HCT116 (cell line): Measurements from ENCODE around the gene SOD1. TPM values are rescaled to one million over a fixed set of nuclear protein-coding genes. Genes with fewer than 3 reads are reported as not detected.
"Not testable (repeated sequence)": the region's sequence is repeated elsewhere in the genome, so short reads cannot be mapped to it uniquely, and the experiment has no call there.

Source experiments
- ATAC-seq: fragments of 200-7000 bp; cut with Tn5 transposase; 2 replicates; pipeline ENCODE4 v1.9.1; 2020; ENCODE audit warnings: mild to moderate bottlenecking, moderate library complexity
- BruUV-seq: library from RNA; stranded (reverse); fragments of 400-500 nt; replicated peaks from 2 replicates; lab custom pipeline; 2021; lab: Mats Ljungman, UMichigan
- CTCF ChIA-PET: fragments of 300-600 bp; sonication (Branson Sonifier 250); formaldehyde crosslinking; loops from one replicate; lab custom pipeline; 2021; ENCODE audit warnings: antibody characterized with exemption; lab: Charles Lee
- POLR2A ChIA-PET: fragments of 300-600, 350-600 bp; sonication (Branson Sonifier 250); formaldehyde crosslinking; loops from one replicate; lab custom pipeline; 2021; ENCODE audit warnings: antibody characterized with exemption; lab: Charles Lee
- RAD21 ChIA-PET, 2 experiments: fragments of 300-600 bp; sonication (Branson Sonifier 250); formaldehyde crosslinking; loops; one replicate each; lab custom pipeline; 2023; ENCODE audit warnings: low total read pairs in 2 of 2; ENCODE audit not compliant: uncharacterized antibody in 2 of 2, unreplicated experiment in 2 of 2, low non-redundant PET in 1 of 2; lab: Charles Lee
- DNase-seq: peaks from one replicate; pipeline ENCODE4 v3.0.0-alpha.2; 2010; ENCODE audit warnings: low read depth, low spot score
- H2AFZ ChIP-seq: fragments of 200-600 bp; shearing (Covaris generic), sonication (generic); 2 replicates; pipeline ENCODE4 v1.6.1; 2017; ENCODE audit warnings: low read depth, mixed run types, mixed read lengths, antibody characterized with exemption, low read length; ENCODE audit not compliant: poor library complexity, severe bottlenecking
- H3K27ac ChIP-seq: 2 replicates; pipeline ENCODE4 v1.5.1; 2012; ENCODE audit warnings: low read depth, low read length
- H3K27me3 ChIP-seq: fragments of 200-600 bp; sonication (generic); 2 replicates; pipeline ENCODE4 v1.6.1; 2016; ENCODE audit warnings: mixed run types, low read length, mixed read lengths; ENCODE audit not compliant: insufficient read depth
- H3K36me3 ChIP-seq, 2 experiments: fragments of 200-500 bp in 1 of 2; fragments of 200-600 bp in 1 of 2; sonication (Bioruptor generic) in 1 of 2; sonication (generic) in 1 of 2; 2 replicates each; pipeline versions ENCODE4 v1.5.1 to v1.6.1; 2014 to 2016; ENCODE audit warnings: low read length in 2 of 2, inconsistent platforms in 1 of 2, mixed read lengths in 1 of 2, mixed run types in 1 of 2; ENCODE audit not compliant: insufficient read depth in 2 of 2, control insufficient read depth in 1 of 2
- H3K4me1 ChIP-seq, 2 experiments: fragments of 200-600 bp in 1 of 2; sonication (generic) in 1 of 2; 2 replicates each; pipeline versions ENCODE4 v1.5.1 to v1.6.1; 2012 to 2017; ENCODE audit warnings: low read length in 2 of 2, inconsistent platforms in 1 of 2, mild to moderate bottlenecking in 1 of 2, mixed read lengths in 1 of 2, mixed run types in 1 of 2, moderate library complexity in 1 of 2; ENCODE audit not compliant: insufficient read depth in 2 of 2, control insufficient read depth in 1 of 2
- H3K4me2 ChIP-seq: fragments of 200-600 bp; sonication (generic); 2 replicates; pipeline ENCODE4 v1.6.1; 2017; ENCODE audit warnings: mixed run types, low read length, mixed read lengths
- H3K4me3 ChIP-seq, 2 experiments: fragments of 200-600 bp in 1 of 2; sonication (generic) in 1 of 2; replicated peaks in 1 of 2; 2 replicates each; pipeline ENCODE4 v1.5.1; 2011 to 2016; ENCODE audit warnings: low read length in 2 of 2, control low read depth in 1 of 2, low read depth in 1 of 2, mild to moderate bottlenecking in 1 of 2, mixed read lengths in 1 of 2, mixed run types in 1 of 2
- H3K79me2 ChIP-seq: fragments of 200-600 bp; sonication (generic); 2 replicates; pipeline ENCODE4 v1.6.1; 2017; ENCODE audit warnings: mild to moderate bottlenecking, mixed run types, low read length, moderate library complexity, mixed read lengths; ENCODE audit not compliant: insufficient read depth
- H3K9ac ChIP-seq: fragments of 200-600 bp; sonication (generic); 2 replicates; pipeline ENCODE4 v1.6.1; 2016; ENCODE audit warnings: low read length, mixed read lengths
- H3K9me2 ChIP-seq: fragments of 200-600 bp; sonication (generic), shearing (Covaris generic); 2 replicates; pipeline ENCODE4 v1.6.1; 2017; ENCODE audit warnings: mixed run types, mild to moderate bottlenecking, moderate library complexity; ENCODE audit not compliant: insufficient read depth
- H3K9me3 ChIP-seq, 2 experiments: fragments of 200-500 bp in 1 of 2; fragments of 200-600 bp in 1 of 2; sonication (Bioruptor generic) in 1 of 2; sonication (generic) in 1 of 2; 2 replicates each; pipeline ENCODE4 v1.6.1; 2014 to 2017; ENCODE audit warnings: low read length in 2 of 2, mixed read lengths in 2 of 2, inconsistent platforms in 1 of 2, low read depth in 1 of 2, mild to moderate bottlenecking in 1 of 2, mixed run types in 1 of 2, moderate library complexity in 1 of 2; ENCODE audit not compliant: control insufficient read depth in 1 of 2, insufficient read depth in 1 of 2
- H4K20me1 ChIP-seq: fragments of 200-600 bp; sonication (generic), shearing (Covaris generic); 2 replicates; pipeline ENCODE4 v1.6.1; 2017; ENCODE audit warnings: mixed run types, mild to moderate bottlenecking, moderate library complexity; ENCODE audit not compliant: insufficient read depth
- CBX3 ChIP-seq: IDR thresholded peaks from 2 replicates; pipeline ENCODE4 v1.6.1; 2012; ENCODE audit warnings: low read depth
- CEBPB ChIP-seq: IDR thresholded peaks from 2 replicates; pipeline ENCODE4 v1.6.1; 2012; ENCODE audit warnings: low read depth
- ELF1 ChIP-seq: IDR thresholded peaks from 2 replicates; pipeline ENCODE4 v1.6.1; 2012; ENCODE audit warnings: low read depth, borderline replicate concordance
- FOSL1 ChIP-seq: IDR thresholded peaks from 2 replicates; pipeline ENCODE4 v1.6.1; 2012; ENCODE audit warnings: low read depth
- JUND ChIP-seq: IDR thresholded peaks from 2 replicates; pipeline ENCODE4 v1.6.1; 2012
- POLR2AphosphoS5 ChIP-seq: IDR thresholded peaks from 2 replicates; pipeline ENCODE4 v1.6.1; 2011; ENCODE audit warnings: mild to moderate bottlenecking, low read depth, low read length, moderate library complexity
- RAD21 ChIP-seq: IDR thresholded peaks from 2 replicates; pipeline ENCODE4 v1.6.1; 2012; ENCODE audit warnings: low read depth, mild to moderate bottlenecking
- SP1 ChIP-seq: IDR thresholded peaks from 2 replicates; pipeline ENCODE4 v1.6.1; 2012; ENCODE audit warnings: low read depth
- SRF ChIP-seq: IDR thresholded peaks from 2 replicates; pipeline ENCODE4 v1.6.1; 2012; ENCODE audit warnings: low read depth
- TCF7L2 ChIP-seq: IDR thresholded peaks from 2 replicates; pipeline ENCODE4 v1.7.0; 2011; ENCODE audit warnings: borderline replicate concordance, inconsistent platforms; ENCODE audit not compliant: insufficient read depth, insufficient read length; ENCODE audit errors: extremely low read depth
- ZFX ChIP-seq: fragments of 450-650 bp; IDR thresholded peaks from 2 replicates; pipeline ENCODE4 v1.6.1; 2017
- intact Hi-C: fragments of 100-400 bp; cut with micrococcal nuclease; formaldehyde crosslinking; loops from 2 replicates; pipeline ENCODE4 v1.10.0; 2022
- total RNA-seq: library from RNA; stranded (reverse); gene quantifications from one replicate; pipeline ENCODE4 v1.2.1, GENCODE V29; 2021; ENCODE audit not compliant: unreplicated experiment

SOD1 gene
- total RNA-seq, 1 experiment from 2014 or later = 419 TPM

DNA sequence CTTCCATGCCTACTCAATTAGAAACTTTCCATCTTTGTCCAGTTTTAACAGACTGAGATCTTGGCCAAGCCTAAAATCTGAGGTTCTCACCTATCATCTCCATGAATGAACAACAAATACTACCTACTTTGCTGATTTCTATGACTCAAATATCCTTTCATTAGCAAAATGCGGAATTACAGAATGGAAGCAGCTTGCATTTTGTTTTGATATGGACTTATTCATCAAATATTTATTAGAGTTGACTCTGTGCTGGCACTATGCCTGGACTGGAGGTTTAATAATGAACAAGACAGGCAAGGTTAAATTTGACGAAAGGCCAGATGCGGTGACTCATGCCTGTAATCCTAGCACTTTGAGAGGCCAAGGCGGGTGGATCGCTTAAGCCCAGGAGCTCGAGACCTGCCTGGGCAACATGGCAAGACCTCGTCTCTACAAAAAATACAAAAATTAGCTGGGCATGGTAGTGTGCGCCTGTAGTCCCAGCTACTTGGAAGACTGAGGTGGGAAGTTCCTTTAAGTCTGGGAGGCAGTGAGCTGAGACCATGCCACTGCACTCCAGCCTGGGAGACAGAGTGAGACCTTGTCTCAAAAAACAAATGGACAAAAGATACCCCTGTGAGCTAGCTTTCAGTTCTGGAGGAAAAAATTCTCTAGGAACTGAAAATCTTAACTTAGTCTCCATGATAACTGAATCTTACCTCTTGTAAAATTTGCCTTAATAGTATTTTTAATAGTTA is 29.4 kb upstream of the SOD1 start:
- Histone ChIP-seq H3K4me3 (peak overlapping the region in 1 of 2 experiments; percentile 37; a peak in 2 of 4 replicates), H3K4me2 (peak overlapping the region; percentile 63), H3K27me3 (no peaks in the 10 kb centered on the region), H3K27ac (peak overlapping the region; percentile 60), H2AFZ (no peak overlapping the region)
- POLR2A ChIA-PET = interaction anchor here (0.6 kb wide), 1 partner anchor 32 kb away, joined by 3 read pairs; no protein-coding TSS in a partner anchor
- TF ChIP-seq ZFX (no peak), SP1 (no peak), POLR2AphosphoS5 (peak; percentile 21; the same call in 1 of the 2 replicates), FOSL1 (peak; percentile 72), TCF7L2 (peak; percentile 25), JUND (peak; percentile 80), CEBPB (no peak), RAD21 (no peak), SRF (no peak), ELF1 (no peak), CBX3 (no peak)
- TF ChIP-seq, all 23 proteins: peak for 4
- H3K9me3 ChIP-seq = no peaks in the 10 kb centered on the region
- ChIA-PET CTCF (no interaction called here), RAD21 (no interaction called here)
- intact Hi-C loops = no loop called here
- H3K9me2 ChIP-seq = no peaks in the 10 kb centered on the region
- H3K4me1 ChIP-seq = peaks cover 20% of the 10 kb centered on the region in 2 experiments
- no peaks in the 10 kb centered on the region for H3K36me3 ChIP-seq
- DNase-seq (peak; percentile 75), ATAC-seq (peak; percentile 91)
- no peaks in the 10 kb centered on the region for H4K20me1 ChIP-seq
- no peaks in the 10 kb centered on the region for H3K79me2 ChIP-seq
- H3K9ac ChIP-seq = no peak overlapping the region
- BruUV-seq = no TSS peak

DNA sequence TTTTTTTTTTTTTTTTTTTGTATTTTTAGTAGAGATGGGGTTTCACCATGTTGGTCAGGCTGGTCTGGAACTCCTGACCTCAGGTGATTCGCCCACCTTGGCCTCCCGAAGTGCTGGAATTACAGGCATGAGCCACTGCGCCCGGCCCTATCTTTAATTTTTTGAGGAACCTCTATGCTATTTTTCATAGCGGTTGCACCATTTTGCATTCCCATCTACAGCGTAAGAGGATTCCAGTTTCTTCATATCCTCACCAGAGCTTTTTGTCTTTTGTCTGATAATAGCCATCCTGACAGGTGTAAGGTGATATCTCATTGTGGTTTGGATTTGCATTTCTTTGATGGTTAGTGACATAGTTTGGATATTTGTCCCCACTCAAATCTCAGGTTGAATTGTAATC is 27.6 kb upstream of the SOD1 start:
- H3K9ac ChIP-seq, CTCF ChIA-PET, H2AFZ ChIP-seq, H3K36me3 ChIP-seq, H3K4me3 ChIP-seq, H3K9me2 ChIP-seq, H3K9me3 ChIP-seq, H3K27me3 ChIP-seq, ATAC-seq, intact Hi-C loops, H3K79me2 ChIP-seq, RAD21 ChIA-PET, DNase-seq, POLR2A ChIA-PET, H3K4me2 ChIP-seq, H4K20me1 ChIP-seq, H3K27ac ChIP-seq, BruUV-seq: not testable (repeated sequence)
- H3K4me1 ChIP-seq = peaks cover 20% of the 10 kb centered on the region in 2 experiments
